B cell (primary cell): ENCODE results near the gene PRTN3. TPM values are rescaled to one million over a fixed set of nuclear protein-coding genes. Genes with fewer than 3 reads are reported as not detected.

ENCODE experiments used
- ATAC-seq: fragments of 200-7000 bp; cut with Tn5 transposase; one replicate; pipeline ENCODE4 v1.10.0; 2021; ENCODE audit warnings: low read depth, mild to moderate bottlenecking, moderate number of reproducible peaks, moderate library complexity
- CTCF ChIA-PET: fragments of 350-600 bp; sonication (Branson Sonifier 250); formaldehyde crosslinking; loops from one replicate; lab custom pipeline; 2021; ENCODE audit warnings: antibody characterized with exemption, inconsistent platforms; lab: Charles Lee
- POLR2A ChIA-PET: fragments of 350-600 bp; sonication (Branson Sonifier 250); formaldehyde crosslinking; loops from one replicate; lab custom pipeline; 2021; ENCODE audit warnings: antibody characterized with exemption; lab: Charles Lee
- DNase-seq: peaks from one replicate; pipeline ENCODE4 v3.0.0; 2013
- H2AFZ ChIP-seq: 2 replicates; pipeline ENCODE4 v1.6.1; 2012; ENCODE audit warnings: mild to moderate bottlenecking, low read depth, low read length; ENCODE audit not compliant: insufficient read depth, poor library complexity, severe bottlenecking
- H3K27ac ChIP-seq, 2 donors: 1 replicate in 1 of 2; 2 replicates in 1 of 2; pipeline ENCODE4 v1.5.1; 2012 to 2013; ENCODE audit warnings: low read length in 2 of 2, mild to moderate bottlenecking in 2 of 2, moderate library complexity in 1 of 2
- H3K27me3 ChIP-seq, 4 experiments: fragments of 200-600 bp in 1 of 4; sonication (generic) in 1 of 4; replicated peaks in 1 of 4; 1 replicate in 2 of 4; 2 replicates in 2 of 4; pipeline versions ENCODE4 v1.6.1 to v1.7.0; 2013 to 2016; ENCODE audit warnings: low read length in 3 of 4, mild to moderate bottlenecking in 2 of 4, mixed read lengths in 1 of 4, moderate library complexity in 1 of 4; ENCODE audit not compliant: insufficient read depth in 4 of 4, control insufficient read depth in 3 of 4; ENCODE audit errors: control extremely low read depth in 1 of 4
- H3K36me3 ChIP-seq, 2 experiments: replicated peaks in 1 of 2; 1 replicate in 1 of 2; 2 replicates in 1 of 2; pipeline versions ENCODE4 v1.6.1 to v1.7.1; 2013; ENCODE audit warnings: low read length in 1 of 2; ENCODE audit not compliant: insufficient read depth in 2 of 2, control insufficient read depth in 1 of 2; ENCODE audit errors: control extremely low read depth in 1 of 2, extremely low read depth in 1 of 2
- H3K4me1 ChIP-seq, 2 donors: fragments of 200-600 bp in 1 of 2; sonication (generic) in 1 of 2; 1 replicate in 1 of 2; 2 replicates in 1 of 2; pipeline versions ENCODE4 v1.5.1 to v1.6.1; 2013 to 2017; ENCODE audit warnings: low read length in 2 of 2; ENCODE audit not compliant: control insufficient read depth in 2 of 2, insufficient read depth in 2 of 2
- H3K4me2 ChIP-seq: replicated peaks from 2 replicates; pipeline ENCODE3; 2012; ENCODE audit warnings: mild to moderate bottlenecking, low read depth, low read length; ENCODE audit not compliant: poor library complexity, severe bottlenecking
- H3K4me3 ChIP-seq, 5 experiments: fragments of 200-600 bp in 1 of 5; sonication (generic) in 1 of 5; 1 replicate in 3 of 5; 2 replicates in 2 of 5; pipeline versions ENCODE4 v1.5.1 to v1.7.0; 2011 to 2016; ENCODE audit warnings: low read length in 4 of 5, mild to moderate bottlenecking in 4 of 5, low read depth in 2 of 5, control low read depth in 1 of 5, moderate library complexity in 1 of 5; ENCODE audit not compliant: insufficient read depth in 1 of 5; ENCODE audit errors: control extremely low read depth in 1 of 5, extremely low read depth in 1 of 5
- H3K79me2 ChIP-seq: fragments of 200-600 bp; sonication (generic); one replicate; pipeline ENCODE4 v1.6.0; 2016; ENCODE audit warnings: low read length; ENCODE audit not compliant: control insufficient read depth, insufficient read depth
- H3K9ac ChIP-seq: fragments of 200-600 bp; sonication (generic); 2 replicates; pipeline ENCODE4 v1.6.1; 2017; ENCODE audit warnings: mild to moderate bottlenecking, low read length, moderate library complexity
- H3K9me3 ChIP-seq, 3 donors: one replicate each; pipeline versions ENCODE4 v1.6.1 to v1.7.1; 2013; ENCODE audit warnings: low read length in 2 of 3; ENCODE audit not compliant: control insufficient read depth in 2 of 3, insufficient read depth in 1 of 3; ENCODE audit errors: control extremely low read depth in 1 of 3
- H4K20me1 ChIP-seq: 2 replicates; pipeline ENCODE4 v1.6.0; 2012; ENCODE audit warnings: mild to moderate bottlenecking, low read length; ENCODE audit not compliant: insufficient read depth, control insufficient read depth, poor library complexity, severe bottlenecking
- H3K27ac Mint-ChIP-seq: one replicate; pipeline ENCODE4 v1.8.0; 2021; ENCODE audit warnings: mixed read lengths
- H3K27me3 Mint-ChIP-seq: one replicate; pipeline ENCODE4 v1.8.0; 2021; ENCODE audit warnings: mixed read lengths
- H3K4me1 Mint-ChIP-seq: one replicate; pipeline ENCODE4 v1.8.0; 2021; ENCODE audit warnings: mixed read lengths
- H3K4me3 Mint-ChIP-seq: one replicate; pipeline ENCODE4 v1.8.0; 2021; ENCODE audit warnings: mixed read lengths
- H3K9me3 Mint-ChIP-seq: one replicate; pipeline ENCODE4 v1.8.0; 2022; ENCODE audit warnings: mixed read lengths; ENCODE audit not compliant: insufficient read depth
- CTCF ChIP-seq: fragments of 200-600 bp; IDR thresholded peaks from one replicate; pipeline ENCODE4 v1.8.0; 2022; ENCODE audit warnings: antibody characterized with exemption, mild to moderate bottlenecking
- EZH2 ChIP-seq: IDR thresholded peaks from 2 replicates; pipeline ENCODE4 v1.6.1; 2012; ENCODE audit warnings: borderline replicate concordance, low read depth, mild to moderate bottlenecking, moderate library complexity, low read length; ENCODE audit not compliant: insufficient read depth, poor library complexity, severe bottlenecking
- WGBS: methylation state at CpG from one replicate; pipeline ENCODE4 v1.1.5; 2013; ENCODE audit warnings: missing lambda C conversion rate; ENCODE audit not compliant: insufficient coverage; 5-methylcytosine and 5-hydroxymethylcytosine counted together
- intact Hi-C: fragments of 100-400 bp; cut with micrococcal nuclease; formaldehyde crosslinking; loops from one replicate; pipeline ENCODE4 v1.10.0; 2022
- polyA plus RNA-seq: library from polyadenylated mRNA; depleted of rRNA; stranded (reverse); fragments of >200 nt; gene quantifications from 2 replicates; pipeline ENCODE4 v1.2.3, GENCODE V29; 2012
- total RNA-seq, 2 donors: library from RNA; stranded (reverse); fragments of 120-200 nt in 1 of 2; gene quantifications; 1 replicate in 1 of 2; 2 replicates in 1 of 2; pipeline versions ENCODE4 v1.2.3 to v1.2.4, GENCODE V29; 2013 to 2022

PRTN3 gene
- total and polyA plus RNA-seq, 2 donors (not counting 1 experiment from before 2014, with no cell fraction given) = not detected

DNA sequence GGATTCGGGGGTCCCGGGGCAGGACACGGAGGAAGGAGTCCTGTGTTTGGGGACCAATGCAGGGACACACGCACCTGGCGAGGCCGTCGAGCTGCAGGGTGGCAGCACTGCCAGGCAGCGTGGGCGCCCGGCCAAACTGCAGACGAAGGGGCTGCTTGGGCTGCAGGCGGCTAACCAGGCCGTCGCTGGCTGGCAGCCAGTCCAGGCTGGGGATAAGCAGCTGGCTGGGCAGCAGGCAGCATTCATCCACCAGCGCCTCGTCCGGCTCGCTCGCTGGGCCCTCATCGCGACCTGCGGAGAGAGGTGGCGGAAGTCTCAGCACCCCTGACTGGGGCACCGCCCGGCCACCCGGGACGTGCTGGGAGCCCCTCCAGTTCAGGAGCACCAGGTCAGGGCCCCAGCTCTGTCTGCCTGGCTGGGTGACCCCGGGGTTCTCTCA is 30.2 kb downstream of the PRTN3 start:
- H3K9me3 ChIP-seq = peaks cover 0 to 5% (median 0%) of the 10 kb centered on the region in 3 donors
- no peak overlapping the region for H3K4me2 ChIP-seq
- no peak overlapping the region for H3K4me3 ChIP-seq
- no peak for TF ChIP-seq CTCF
- no peak for TF ChIP-seq EZH2
- H3K27ac ChIP-seq = no peak overlapping the region
- peaks cover 8 to 17% of the 10 kb centered on the region in 2 donors for H3K4me1 ChIP-seq
- intact Hi-C loops = no loop called here
- H3K4me3 Mint-ChIP-seq = no peak overlapping the region
- no peaks in the 10 kb centered on the region for H3K79me2 ChIP-seq
- ATAC-seq = no peak
- H3K4me1 Mint-ChIP-seq = peaks cover 9% of the 10 kb centered on the region
- no peak overlapping the region for H2AFZ ChIP-seq
- DNase-seq = no peak
- no peaks in the 10 kb centered on the region for H3K27me3 ChIP-seq
- H3K27me3 Mint-ChIP-seq = no peaks in the 10 kb centered on the region
- H3K9me3 Mint-ChIP-seq = no peaks in the 10 kb centered on the region
- CTCF ChIA-PET = no interaction called here
- H4K20me1 ChIP-seq = peaks cover 7% of the 10 kb centered on the region
- H3K9ac ChIP-seq = no peak overlapping the region
- no peak overlapping the region for H3K27ac Mint-ChIP-seq
- POLR2A ChIA-PET = interaction anchor here (0.7 kb wide), 1 partner anchor 103 kb away, joined by 9 read pairs; no protein-coding TSS in a partner anchor
- over 99% methylated on average over 28 of the region's 28 CpGs for WGBS
- H3K36me3 ChIP-seq = peaks cover 0 to 17% of the 10 kb centered on the region in 2 experiments

- peak overlapping the region; percentile 50 for H3K27ac Mint-ChIP-seq
- H3K4me1 Mint-ChIP-seq = peaks cover 9% of the 10 kb centered on the region
- H3K27me3 Mint-ChIP-seq = no peaks in the 10 kb centered on the region
- WGBS = 95% methylated on average over 18 of the region's 33 CpGs
- H3K79me2 ChIP-seq = no peaks in the 10 kb centered on the region
- peaks cover 7% of the 10 kb centered on the region for H4K20me1 ChIP-seq
- H3K9ac ChIP-seq = peak overlapping the region; percentile 49
- H3K4me1 ChIP-seq = peaks cover 8 to 17% of the 10 kb centered on the region in 2 donors
- peak overlapping the region; percentile 72 for H3K4me2 ChIP-seq
- no peaks in the 10 kb centered on the region for H3K9me3 Mint-ChIP-seq
- peak overlapping the region in 2 of 5 experiments; percentile 45 to 60 for H3K4me3 ChIP-seq
- ATAC-seq (no peak), DNase-seq (peak; percentile 73)
- no peak overlapping the region for H2AFZ ChIP-seq
- peaks cover 0 to 5% (median 0%) of the 10 kb centered on the region in 3 donors for H3K9me3 ChIP-seq
- no peak for TF ChIP-seq EZH2
- TF ChIP-seq CTCF = no peak
- ChIA-PET POLR2A (interaction anchor here (0.7 kb wide), 1 partner anchor 104 kb away, joined by 9 read pairs; no protein-coding TSS in a partner anchor), CTCF (no interaction called here)
- H3K36me3 ChIP-seq = peaks cover 0 to 17% of the 10 kb centered on the region in 2 experiments
- no peak overlapping the region for H3K4me3 Mint-ChIP-seq
- H3K27me3 ChIP-seq = no peaks in the 10 kb centered on the region
- H3K27ac ChIP-seq = peak overlapping the region; percentile 38 to 45
- intact Hi-C loops = no loop called here
These were observed 30.9 kb downstream of the PRTN3 start for GRCh38 chr19:871446-872265.
